ENCODE results near the gene ARHGEF28.

ARHGEF28 gene

GRCh38 chr5:73702951-73703350, 77.0 kb downstream of the ARHGEF28 start:
- Histone ChIP-seq H3K27ac (no peak overlapping the region), H3K9me3 (no peaks in the 10 kb centered on the region), H3K27me3 (no peaks in the 10 kb centered on the region), H3K4me3 (ENCODE audit: low read depth in 1 of 2, low read length in 1 of 2) (no peak overlapping the region), H3K36me3 (no peaks in the 10 kb centered on the region), H3K4me1 (ENCODE audit: control insufficient read depth in 1 of 2, insufficient read depth in 1 of 2, low read depth in 1 of 2, low read length in 1 of 2) (no peaks in the 10 kb centered on the region)
- TF ChIP-seq CTCF (IDR thresholded peaks at IDR 0.05) = no peak

DNA sequence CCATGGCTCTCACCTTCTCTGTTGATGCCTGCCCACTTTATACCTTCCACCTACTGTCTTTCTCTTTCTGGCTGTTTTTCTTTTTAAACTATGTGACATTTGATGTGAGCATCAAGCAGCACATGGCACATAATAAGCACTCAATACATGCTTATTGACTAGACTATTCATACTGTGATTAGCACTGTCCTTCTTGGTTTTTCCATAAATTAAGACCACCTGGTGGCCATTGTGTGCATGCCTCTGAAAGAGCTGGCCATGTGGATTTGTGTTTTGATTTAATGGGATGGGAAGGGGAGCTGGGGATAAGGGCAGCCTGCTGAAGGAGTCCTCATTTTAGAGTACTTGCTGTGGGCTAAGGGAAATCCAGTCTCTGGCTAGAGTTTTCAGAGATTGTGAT, 79.4 kb downstream of the ARHGEF28 start:
- no peaks in the 10 kb centered on the region for H3K4me1 ChIP-seq (ENCODE audit: control insufficient read depth in 1 of 2, insufficient read depth in 1 of 2, low read depth in 1 of 2, low read length in 1 of 2)
- no peak overlapping the region for H3K27ac ChIP-seq

DNA sequence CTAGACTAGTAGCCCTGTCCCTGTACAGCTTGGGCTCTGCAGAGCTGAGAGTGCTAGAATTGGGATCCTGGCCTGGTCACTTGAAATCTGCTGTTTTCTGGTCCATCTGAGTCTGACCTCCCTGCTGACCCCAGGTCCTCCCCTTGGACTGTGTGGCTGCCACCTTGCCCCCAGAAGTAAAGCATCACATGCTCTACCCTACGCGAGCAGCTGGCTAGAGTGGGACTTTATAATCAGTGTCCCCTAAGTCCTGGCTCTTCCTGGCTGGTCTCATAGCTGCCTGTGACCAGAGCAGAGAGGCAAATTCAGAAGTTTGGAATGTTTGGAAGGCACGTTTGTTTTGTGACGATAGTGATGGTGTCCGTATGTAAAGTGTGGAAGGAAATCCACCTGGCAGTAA, 81.0 kb downstream of the ARHGEF28 start:
- Histone ChIP-seq H3K27me3 (no peaks in the 10 kb centered on the region), H3K4me3 (ENCODE audit: low read depth in 1 of 2, low read length in 1 of 2) (no peak overlapping the region), H3K36me3 (no peaks in the 10 kb centered on the region), H3K27ac (no peak overlapping the region), H3K4me1 (ENCODE audit: control insufficient read depth in 1 of 2, insufficient read depth in 1 of 2, low read depth in 1 of 2, low read length in 1 of 2) (no peaks in the 10 kb centered on the region), H3K9me3 (no peaks in the 10 kb centered on the region)
- no peak for TF ChIP-seq CTCF (IDR thresholded peaks at IDR 0.05)

More for the DNA sequence above, 79.4 kb downstream of the ARHGEF28 start:
- Histone ChIP-seq H3K36me3 (no peaks in the 10 kb centered on the region), H3K4me3 (ENCODE audit: low read depth in 1 of 2, low read length in 1 of 2) (no peak overlapping the region), H3K9me3 (no peaks in the 10 kb centered on the region), H3K27me3 (no peaks in the 10 kb centered on the region)
- TF ChIP-seq CTCF (IDR thresholded peaks at IDR 0.05) = no peak

DNA sequence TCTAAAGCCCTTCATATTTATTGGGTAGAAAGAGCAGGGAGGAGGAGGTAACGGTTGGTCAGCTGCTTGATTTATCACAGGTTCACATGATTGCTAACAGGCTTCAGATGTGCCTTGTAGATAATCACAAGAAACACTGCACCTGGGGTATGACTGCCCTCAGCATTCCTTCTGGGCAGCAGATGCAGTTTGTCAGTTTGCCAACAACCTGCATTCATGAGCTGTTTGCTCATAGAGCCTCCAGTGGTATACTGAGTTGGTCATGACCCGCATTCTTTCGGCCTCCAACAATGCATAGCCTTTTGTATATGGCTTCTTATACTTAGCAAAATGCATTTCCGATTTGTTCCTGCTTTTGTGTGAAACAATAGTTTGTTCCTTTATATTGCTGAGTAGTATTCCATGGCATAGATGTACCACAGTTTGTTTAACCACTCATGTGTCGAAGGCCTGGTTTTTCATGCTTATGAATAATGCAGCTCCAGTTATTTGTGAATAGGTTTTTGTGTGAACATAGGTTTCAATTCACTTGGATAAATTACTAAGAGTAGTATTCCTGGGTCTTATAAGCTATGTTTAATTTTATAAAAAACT, 83.6 kb downstream of the ARHGEF28 start:
- Histone ChIP-seq H3K9me3 (no peaks in the 10 kb centered on the region), H3K36me3 (no peaks in the 10 kb centered on the region), H3K27ac (no peak overlapping the region), H3K27me3 (no peaks in the 10 kb centered on the region), H3K4me1 (ENCODE audit: control insufficient read depth in 1 of 2, insufficient read depth in 1 of 2, low read depth in 1 of 2, low read length in 1 of 2) (no peaks in the 10 kb centered on the region), H3K4me3 (ENCODE audit: low read depth in 1 of 2, low read length in 1 of 2) (no peak overlapping the region)
- no peak for TF ChIP-seq CTCF (IDR thresholded peaks at IDR 0.05)

DNA sequence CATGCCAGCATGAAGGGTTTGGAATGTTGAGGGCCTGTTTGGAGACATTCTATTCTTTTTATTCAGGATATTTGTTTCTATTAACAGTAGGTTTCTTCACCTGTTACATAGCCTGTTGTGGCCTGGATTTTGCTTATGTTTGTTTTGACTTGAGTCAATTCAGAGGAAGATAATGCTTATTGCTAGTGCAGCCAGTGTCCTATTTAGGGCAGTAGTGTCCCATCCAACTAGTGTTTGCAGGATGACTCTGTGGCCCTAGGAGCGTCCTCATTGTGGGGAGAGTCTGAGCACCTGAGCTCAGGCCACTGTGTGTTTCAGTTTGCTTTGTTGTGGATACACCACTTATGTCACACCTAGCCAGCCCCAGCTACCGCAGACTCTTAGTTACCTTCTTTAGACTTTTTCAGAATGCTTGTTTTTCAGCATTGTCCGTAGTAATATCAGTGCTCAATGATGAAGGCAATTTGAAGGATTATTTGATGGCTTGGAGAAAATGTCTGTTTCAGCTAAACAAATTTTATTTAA, 90.3 kb downstream of the ARHGEF28 start:
- H3K36me3 ChIP-seq = no peaks in the 10 kb centered on the region
- no peak for TF ChIP-seq CTCF (IDR thresholded peaks at IDR 0.05)
- H3K27ac ChIP-seq = no peak overlapping the region
- H3K4me3 ChIP-seq (ENCODE audit: low read depth in 1 of 2, low read length in 1 of 2) = no peak overlapping the region
- no peaks in the 10 kb centered on the region for H3K9me3 ChIP-seq
- no peaks in the 10 kb centered on the region for H3K27me3 ChIP-seq
- no peaks in the 10 kb centered on the region for H3K4me1 ChIP-seq (ENCODE audit: control insufficient read depth in 1 of 2, insufficient read depth in 1 of 2, low read depth in 1 of 2, low read length in 1 of 2)
